Left ventricle myocardium inferior (tissue), 1 donor: ENCODE measurements around the gene DYNAP. TPM values are rescaled to one million over a fixed set of nuclear protein-coding genes. Genes with fewer than 3 reads are reported as not detected.

Experiments used
- DNase-seq: peaks from one replicate; pipeline ENCODE4 v3.0.0-alpha.2; 2020
- H3K27ac ChIP-seq: fragments of 200-600 bp; replicated peaks from 2 replicates; pipeline ENCODE4 v1.8.0; 2021
- H3K27me3 ChIP-seq: fragments of 200-600 bp; 2 replicates; pipeline ENCODE4 v1.8.0; 2021; ENCODE audit warnings: low read depth
- H3K36me3 ChIP-seq: fragments of 200-600 bp; 2 replicates; pipeline ENCODE4 v1.8.0; 2021
- H3K4me1 ChIP-seq: fragments of 200-600 bp; 2 replicates; pipeline ENCODE4 v1.8.0; 2021
- H3K4me3 ChIP-seq: fragments of 200-600 bp; 2 replicates; pipeline ENCODE4 v1.8.0; 2021; ENCODE audit warnings: mild to moderate bottlenecking, moderate library complexity
- H3K9me3 ChIP-seq: fragments of 200-600 bp; replicated peaks from 2 replicates; pipeline ENCODE4 v1.8.0; 2021
- intact Hi-C: fragments of 100-400 bp; cut with micrococcal nuclease; formaldehyde crosslinking; loops from one replicate; pipeline ENCODE4 v1.11.0; 2022
- total RNA-seq: library from RNA; stranded (reverse); fragmentation: NEBNext Ultra II Directional; extraction: Animal tissue kit (Norgen Biotek cat#: 25700); gene quantifications from one replicate; pipeline ENCODE4 v1.2.1, GENCODE V29; 2021
- TF ChIP-seq, protein P1 (sequence below): fragments of 200-600 bp; IDR thresholded peaks from 2 replicates; pipeline ENCODE4 v1.8.0; 2021; ENCODE audit warnings: antibody characterized with exemption, mild to moderate bottlenecking, borderline replicate concordance
- donor health status: DM: no; HTN: yes; CAD: no; lungs with severe emphysema.

The DYNAP gene
- total RNA-seq, 1 donor from 2014 or later: not detected

DNA sequence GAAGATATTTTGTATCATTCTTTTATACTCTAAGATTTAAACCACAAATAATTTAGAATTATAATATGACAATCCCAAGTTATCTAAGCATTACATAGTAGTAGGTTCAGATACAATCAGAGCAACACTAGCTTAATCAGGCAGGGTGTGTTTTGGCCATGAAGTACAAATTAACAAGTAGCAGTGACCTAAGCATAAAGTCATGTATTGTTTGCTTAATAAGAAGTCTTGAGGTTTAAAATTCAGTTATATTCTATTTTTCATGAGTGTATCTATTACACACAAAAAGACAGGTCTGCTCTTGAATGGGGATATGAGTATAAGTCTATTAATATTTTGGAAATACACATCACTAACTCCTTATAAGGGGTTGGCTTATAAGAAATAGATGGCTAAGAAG, 39.9 kb downstream of the DYNAP start:
- Histone ChIP-seq H3K27ac (no peak overlapping the region), H3K27me3 (no peaks in the 10 kb centered on the region), H3K4me3 (no peak overlapping the region), H3K9me3 (peaks cover 12% of the 10 kb centered on the region), H3K36me3 (no peaks in the 10 kb centered on the region), H3K4me1 (no peaks in the 10 kb centered on the region)
- DNase-seq: no peak
- intact Hi-C loops: no loop called here
- TF ChIP-seq, protein P1, sequence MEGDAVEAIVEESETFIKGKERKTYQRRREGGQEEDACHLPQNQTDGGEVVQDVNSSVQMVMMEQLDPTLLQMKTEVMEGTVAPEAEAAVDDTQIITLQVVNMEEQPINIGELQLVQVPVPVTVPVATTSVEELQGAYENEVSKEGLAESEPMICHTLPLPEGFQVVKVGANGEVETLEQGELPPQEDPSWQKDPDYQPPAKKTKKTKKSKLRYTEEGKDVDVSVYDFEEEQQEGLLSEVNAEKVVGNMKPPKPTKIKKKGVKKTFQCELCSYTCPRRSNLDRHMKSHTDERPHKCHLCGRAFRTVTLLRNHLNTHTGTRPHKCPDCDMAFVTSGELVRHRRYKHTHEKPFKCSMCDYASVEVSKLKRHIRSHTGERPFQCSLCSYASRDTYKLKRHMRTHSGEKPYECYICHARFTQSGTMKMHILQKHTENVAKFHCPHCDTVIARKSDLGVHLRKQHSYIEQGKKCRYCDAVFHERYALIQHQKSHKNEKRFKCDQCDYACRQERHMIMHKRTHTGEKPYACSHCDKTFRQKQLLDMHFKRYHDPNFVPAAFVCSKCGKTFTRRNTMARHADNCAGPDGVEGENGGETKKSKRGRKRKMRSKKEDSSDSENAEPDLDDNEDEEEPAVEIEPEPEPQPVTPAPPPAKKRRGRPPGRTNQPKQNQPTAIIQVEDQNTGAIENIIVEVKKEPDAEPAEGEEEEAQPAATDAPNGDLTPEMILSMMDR: no peak

DNA sequence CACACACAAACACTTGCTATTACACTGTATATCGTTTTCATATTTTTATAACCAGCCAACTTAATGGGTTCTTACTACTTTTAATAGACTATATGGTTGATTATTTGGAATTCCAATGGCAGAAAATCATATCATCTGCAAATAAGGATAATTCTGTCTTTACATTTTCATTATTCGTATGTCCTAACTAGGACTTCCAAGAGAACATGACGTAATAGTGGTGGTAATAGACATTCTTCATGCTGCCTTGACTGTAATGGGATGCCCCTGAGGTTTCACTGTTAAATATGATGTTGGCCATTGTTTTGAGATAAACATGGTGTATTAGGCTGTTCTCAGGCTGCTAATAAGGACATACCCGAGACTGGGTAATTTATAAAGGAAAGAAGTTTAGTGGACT, 45.2 kb downstream of the DYNAP start:
- no peaks in the 10 kb centered on the region for H3K9me3 ChIP-seq
- H3K36me3 ChIP-seq: no peaks in the 10 kb centered on the region
- H3K4me3 ChIP-seq: no peak overlapping the region
- intact Hi-C loops: no loop called here
- no peak for DNase-seq
- TF ChIP-seq, protein P1: no peak
- H3K4me1 ChIP-seq: no peaks in the 10 kb centered on the region
- peaks cover 3% of the 10 kb centered on the region for H3K27me3 ChIP-seq
- no peak overlapping the region for H3K27ac ChIP-seq

GRCh38 chr18:54641734-54642133, 50.7 kb downstream of the DYNAP start:
- TF ChIP-seq, protein P1: no peak
- Histone ChIP-seq H3K9me3 (no peaks in the 10 kb centered on the region), H3K4me3 (no peak overlapping the region), H3K4me1 (no peaks in the 10 kb centered on the region), H3K27me3 (peaks cover 7% of the 10 kb centered on the region), H3K36me3 (no peaks in the 10 kb centered on the region), H3K27ac (no peak overlapping the region)
- intact Hi-C loops: no loop called here
- DNase-seq: no peak

DNA sequence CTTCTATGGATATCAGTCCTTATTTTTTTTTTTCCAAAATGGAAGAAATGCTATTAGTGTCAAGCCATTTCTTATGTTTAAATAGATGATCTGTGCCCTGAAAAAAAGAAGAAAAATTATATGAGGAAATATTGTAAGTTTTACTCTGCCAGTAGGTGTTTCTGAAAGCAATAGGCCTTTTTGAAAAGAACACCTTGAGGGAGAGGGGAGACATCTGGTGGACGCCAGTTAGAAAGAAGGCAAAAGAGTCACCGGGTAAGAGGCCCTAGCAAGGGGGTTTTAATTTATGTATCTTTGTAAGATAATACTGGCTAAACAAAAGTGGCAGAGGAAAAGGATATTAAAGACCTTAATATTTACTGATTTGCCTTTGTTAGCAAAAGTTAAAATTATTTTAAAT, 56.1 kb downstream of the DYNAP start:
- TF ChIP-seq, protein P1: no peak
- Histone ChIP-seq H3K4me3 (no peak overlapping the region), H3K4me1 (no peaks in the 10 kb centered on the region), H3K9me3 (no peaks in the 10 kb centered on the region), H3K27me3 (peaks cover 10% of the 10 kb centered on the region), H3K27ac (no peak overlapping the region), H3K36me3 (no peaks in the 10 kb centered on the region)
- no peak for DNase-seq
- intact Hi-C loops: no loop called here

Other genes with a start within 250 kb of the DYNAP start
- gene STARD6, start 233.4 kb upstream of the DYNAP start, total RNA-seq: not detected
- 1.4 TPM for gene C18orf54, start 233.3 kb upstream of the DYNAP start, total RNA-seq
- gene RAB27B, start 237.2 kb downstream of the DYNAP start, total RNA-seq: 0.16 TPM